SU-DHL-6 (cell line): ENCODE measurements around the gene ZMYM2.

ENCODE experiments used
- EZH2phosphoT487 ChIP-seq: fragments of 200-600 bp; sonication (generic), shearing (Covaris generic); conservative IDR thresholded peaks from 2 replicates; pipeline ENCODE4 v1.6.1; 2018; ENCODE audit warnings: mild to moderate bottlenecking, antibody characterized with exemption, low read length, moderate library complexity, mixed read lengths
- TF ChIP-seq, protein P1 (sequence below): fragments of 200-600 bp; sonication (generic); IDR thresholded peaks from one replicate; pipeline ENCODE4 v1.5.1; 2017; ENCODE audit warnings: antibody characterized with exemption, mild to moderate bottlenecking, low read length, moderate library complexity; ENCODE audit not compliant: insufficient read depth, poor library complexity, severe bottlenecking

DNA sequence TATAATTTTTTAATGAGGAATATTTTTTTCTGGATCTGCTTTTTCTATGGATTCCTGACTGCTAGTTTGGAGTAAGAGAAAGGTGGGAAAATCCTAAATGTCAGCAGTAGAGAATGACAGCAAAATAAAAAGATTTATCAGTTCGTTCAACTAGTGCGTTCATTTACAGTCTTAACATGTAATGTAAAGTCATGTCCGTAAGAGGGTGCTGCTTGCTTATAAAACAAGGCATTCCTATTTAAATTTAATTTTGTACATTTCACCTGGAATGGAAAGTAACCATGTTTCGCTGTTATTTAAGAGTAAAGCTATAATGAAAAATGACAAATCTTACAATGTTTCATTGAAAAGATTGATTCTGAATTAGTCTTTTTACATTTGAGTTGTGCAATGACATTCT lies 76.6 kb downstream of the ZMYM2 start:
- TF ChIP-seq, protein P1, sequence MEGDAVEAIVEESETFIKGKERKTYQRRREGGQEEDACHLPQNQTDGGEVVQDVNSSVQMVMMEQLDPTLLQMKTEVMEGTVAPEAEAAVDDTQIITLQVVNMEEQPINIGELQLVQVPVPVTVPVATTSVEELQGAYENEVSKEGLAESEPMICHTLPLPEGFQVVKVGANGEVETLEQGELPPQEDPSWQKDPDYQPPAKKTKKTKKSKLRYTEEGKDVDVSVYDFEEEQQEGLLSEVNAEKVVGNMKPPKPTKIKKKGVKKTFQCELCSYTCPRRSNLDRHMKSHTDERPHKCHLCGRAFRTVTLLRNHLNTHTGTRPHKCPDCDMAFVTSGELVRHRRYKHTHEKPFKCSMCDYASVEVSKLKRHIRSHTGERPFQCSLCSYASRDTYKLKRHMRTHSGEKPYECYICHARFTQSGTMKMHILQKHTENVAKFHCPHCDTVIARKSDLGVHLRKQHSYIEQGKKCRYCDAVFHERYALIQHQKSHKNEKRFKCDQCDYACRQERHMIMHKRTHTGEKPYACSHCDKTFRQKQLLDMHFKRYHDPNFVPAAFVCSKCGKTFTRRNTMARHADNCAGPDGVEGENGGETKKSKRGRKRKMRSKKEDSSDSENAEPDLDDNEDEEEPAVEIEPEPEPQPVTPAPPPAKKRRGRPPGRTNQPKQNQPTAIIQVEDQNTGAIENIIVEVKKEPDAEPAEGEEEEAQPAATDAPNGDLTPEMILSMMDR: no peak
- no peak for TF ChIP-seq EZH2phosphoT487
